HG02870 (cell line): ENCODE results near the gene TFCP2L1.
"Not testable (repeated sequence)": the region's sequence is repeated elsewhere in the genome, so short reads cannot be mapped to it uniquely, and the experiment has no call there.

ENCODE experiments used
- ATAC-seq: cut with Tn5 transposase; IDR thresholded peaks from one replicate; pipeline ENCODE4 v1.9.1; 2021; ENCODE audit warnings: mild to moderate bottlenecking, moderate library complexity; ENCODE audit not compliant: unreplicated experiment

Gene TFCP2L1

DNA sequence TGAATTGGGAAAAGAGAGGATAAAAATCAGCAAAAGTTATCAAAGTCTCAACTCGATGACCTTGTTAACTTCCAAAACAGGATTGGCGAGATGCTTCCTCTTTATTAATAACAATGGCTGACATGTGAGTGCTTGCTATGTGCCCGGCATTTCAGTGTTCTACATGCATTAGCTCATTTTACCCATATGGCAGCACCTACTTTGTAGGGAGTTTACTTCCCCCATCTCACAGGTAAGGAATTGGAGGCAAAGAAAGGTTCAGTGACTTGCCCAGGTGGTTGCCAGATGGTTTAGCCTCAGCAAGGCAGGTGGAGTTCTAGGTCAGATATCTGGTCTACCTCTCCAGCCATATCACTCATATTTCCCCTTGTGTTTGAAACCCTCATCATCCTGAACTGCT is 12.4 kb downstream of the TFCP2L1 start:
- no peak for ATAC-seq

- ATAC-seq, result not testable (repeated sequence)
Measured at GRCh38 chr2:121269436-121269835, 15.6 kb downstream of the TFCP2L1 start.

- ATAC-seq, result no peak
Measured at GRCh38 chr2:121266543-121267106, 18.4 kb downstream of the TFCP2L1 start.

DNA sequence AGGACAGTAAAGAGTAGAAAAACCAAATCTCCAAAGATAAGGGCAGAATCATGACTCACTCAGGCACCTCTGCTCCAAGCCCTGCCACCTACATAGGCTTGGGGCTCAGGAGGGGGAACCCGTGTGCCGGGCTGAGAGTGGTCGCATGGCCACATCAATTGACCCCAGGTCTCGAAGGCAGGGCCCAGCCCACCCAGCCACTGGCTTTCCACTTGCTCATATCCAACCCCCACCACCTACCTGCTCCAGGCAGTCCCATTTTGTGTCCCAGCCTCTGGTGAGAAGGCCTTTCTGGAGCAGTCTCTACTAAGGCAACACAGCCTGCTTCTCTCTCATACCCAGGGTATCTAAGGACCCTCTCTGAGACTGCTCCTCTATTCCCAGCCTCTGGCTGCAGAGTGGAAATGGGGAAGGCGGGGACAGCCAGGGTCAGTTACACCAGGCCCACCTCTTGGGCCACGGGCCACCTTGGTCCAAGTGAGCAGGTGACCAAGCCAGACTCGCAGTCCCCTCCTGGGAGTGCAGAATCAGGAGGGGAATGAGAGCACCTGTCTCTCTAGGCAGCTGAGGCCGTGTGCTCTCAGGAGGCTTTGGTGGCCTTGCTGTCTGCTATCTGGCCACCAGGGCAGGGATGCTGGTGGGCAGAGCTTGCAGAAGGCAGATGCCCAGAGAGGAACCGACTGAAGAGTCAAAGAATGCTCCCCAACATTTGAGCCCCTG is 20.8 kb downstream of the TFCP2L1 start:
- ATAC-seq, result no peak

DNA sequence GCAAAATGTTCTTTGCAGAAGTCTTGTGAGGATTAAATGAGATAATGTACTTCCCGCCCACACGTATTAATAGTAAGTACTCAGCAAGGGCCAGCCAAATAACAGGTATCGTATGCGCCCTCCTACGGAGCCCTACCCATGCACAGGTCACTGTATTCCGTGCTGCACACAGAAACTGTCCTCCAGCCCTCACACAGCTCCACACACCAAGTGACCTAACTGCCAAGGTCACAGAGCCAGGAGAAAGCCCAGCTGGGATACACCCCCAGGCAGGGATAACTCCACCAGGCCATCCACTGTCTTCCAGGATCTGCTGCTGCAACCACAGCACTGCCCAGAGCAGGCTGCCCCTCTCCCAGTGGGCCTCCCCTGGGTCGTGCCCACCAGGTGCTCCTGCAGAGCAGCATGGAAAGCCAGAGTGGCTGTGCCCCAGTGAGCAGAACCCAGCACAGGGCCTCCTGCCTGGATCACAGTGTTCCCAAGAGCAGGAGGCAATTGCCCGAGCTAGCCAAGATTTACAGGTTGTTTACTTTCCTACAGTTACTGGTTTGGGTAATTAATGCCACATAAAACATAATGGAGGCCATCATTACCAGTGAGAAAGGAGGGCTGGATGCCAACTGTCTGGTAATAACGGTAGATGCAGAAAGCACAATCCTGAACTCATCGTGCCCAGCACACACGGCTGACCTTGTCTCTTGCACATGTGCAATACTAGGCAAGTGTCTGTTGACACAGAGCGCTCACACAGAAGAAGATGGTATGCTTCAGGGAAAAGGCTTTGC is 24.4 kb downstream of the TFCP2L1 start:
- ATAC-seq, result no peak

- ATAC-seq, result no peak
Measured at GRCh38 chr2:121258051-121258450, 27.0 kb downstream of the TFCP2L1 start.

GRCh38 chr2:121257480-121257840 is 27.5 kb downstream of the TFCP2L1 start:
- no peak for ATAC-seq

DNA sequence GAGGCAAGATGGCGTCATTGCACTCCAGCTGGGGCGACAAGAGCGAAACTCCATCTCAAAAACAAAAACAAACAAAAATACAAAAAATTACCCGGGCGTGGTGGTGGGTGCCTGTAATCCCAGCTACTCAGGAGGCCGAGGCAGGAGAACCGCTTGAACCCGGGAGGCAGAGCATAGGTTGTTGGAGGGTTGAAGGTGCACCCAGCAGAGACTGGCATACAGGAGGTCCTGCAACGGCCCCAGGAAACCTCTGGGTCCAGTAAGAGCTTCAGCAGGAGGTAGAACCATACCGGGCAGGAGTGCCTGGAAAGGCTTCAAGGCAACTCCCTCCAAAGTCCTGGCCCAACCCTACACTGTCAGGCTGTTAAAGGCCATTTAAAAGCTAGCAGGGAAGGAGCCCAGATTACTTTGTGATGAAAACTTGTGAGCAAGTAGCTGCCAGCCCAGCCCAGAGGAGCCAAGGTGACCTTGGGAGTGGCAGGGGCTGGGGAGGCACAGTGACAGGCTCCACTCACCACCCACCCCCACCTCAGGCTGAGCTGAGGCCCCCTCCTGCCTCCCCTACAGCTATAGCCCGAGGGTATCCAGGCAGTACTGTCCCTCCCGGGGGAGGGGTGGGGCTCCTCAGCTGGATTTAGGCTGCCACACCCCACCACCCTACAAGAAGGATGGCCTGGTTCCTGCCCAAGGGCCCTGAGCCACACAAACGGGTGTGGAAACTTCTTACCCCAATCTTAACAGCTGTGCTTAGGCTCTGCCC is 28.1 kb downstream of the TFCP2L1 start:
- ATAC-seq, result no peak

- no peak for ATAC-seq
Measured at GRCh38 chr2:121255358-121255757, 29.6 kb downstream of the TFCP2L1 start.

- ATAC-seq, result no peak
Measured at GRCh38 chr2:121254748-121255147, 30.3 kb downstream of the TFCP2L1 start.

DNA sequence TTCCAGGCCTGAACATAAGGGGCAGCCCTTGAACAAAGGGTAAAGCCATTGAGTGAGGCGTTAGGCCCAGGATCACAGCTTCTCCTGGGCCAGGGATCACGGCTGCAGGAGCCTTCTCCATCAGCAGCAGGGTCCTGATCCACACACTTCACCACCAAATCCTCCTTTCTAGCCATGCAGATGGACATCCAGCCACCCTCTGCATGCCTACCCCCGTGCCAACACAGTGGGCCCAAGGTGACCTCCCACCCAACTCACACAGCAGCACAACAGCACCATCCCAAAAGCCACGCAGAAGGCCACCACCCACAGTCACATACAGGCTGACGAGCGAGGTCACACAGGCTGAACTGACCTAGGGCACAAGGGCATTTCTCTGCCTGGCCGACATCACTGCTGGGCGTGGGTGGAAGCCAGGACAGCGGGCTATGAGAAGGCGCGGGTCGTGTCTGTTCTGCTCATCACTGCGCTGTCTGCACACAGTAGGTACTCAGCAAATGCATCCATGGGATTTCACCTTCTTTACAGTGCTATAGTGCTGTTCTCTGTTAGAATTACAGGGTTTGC is 31.2 kb downstream of the TFCP2L1 start:
- ATAC-seq, result no peak

DNA sequence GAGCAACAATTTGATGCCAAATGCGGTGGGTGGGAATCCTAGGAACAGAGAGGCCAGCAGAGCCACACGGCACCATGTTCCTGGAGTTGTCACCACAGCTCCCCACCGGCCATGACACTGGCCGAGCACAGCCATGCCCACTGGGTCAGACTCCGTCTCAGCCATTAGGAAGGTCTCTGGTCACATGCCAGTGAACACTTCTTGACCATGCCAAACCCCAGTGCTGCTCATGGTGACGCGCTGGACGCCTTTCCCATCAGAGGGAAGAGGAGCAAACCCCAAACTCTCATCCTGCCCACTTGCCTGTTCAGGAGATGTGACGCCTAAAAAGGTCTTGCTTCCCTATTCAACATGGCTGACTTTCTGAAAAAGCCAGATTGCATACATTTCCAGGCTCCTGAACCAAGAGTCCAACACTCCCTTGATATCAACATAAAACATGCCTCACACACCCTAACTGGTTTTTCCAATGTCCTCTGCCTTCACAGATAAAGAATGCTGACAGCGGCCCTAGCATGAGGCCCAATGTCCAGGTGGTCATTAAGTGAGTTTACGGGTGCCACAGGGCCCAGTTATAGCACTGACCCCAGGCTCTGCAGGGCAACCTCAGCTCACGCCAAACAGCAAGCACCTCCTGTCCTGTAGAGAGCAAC is 31.9 kb downstream of the TFCP2L1 start:
- no peak for ATAC-seq

DNA sequence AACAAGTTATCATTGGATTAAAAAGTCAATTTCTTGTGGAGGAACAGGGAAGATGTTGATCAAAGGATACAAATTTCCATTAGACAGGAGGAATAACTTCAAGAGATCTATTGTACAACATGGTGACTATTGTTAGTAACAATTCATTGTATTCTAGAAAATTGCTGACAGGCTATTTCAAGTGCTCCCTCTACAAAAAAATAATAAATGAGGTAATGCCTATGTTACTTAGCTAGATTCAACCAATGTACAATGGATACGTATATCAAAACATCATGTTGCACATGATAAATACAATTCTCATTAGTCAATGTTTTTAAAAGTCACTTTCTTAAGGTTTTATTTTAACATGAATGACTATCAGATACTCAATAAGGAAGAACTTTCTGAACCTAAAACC is 33.5 kb downstream of the TFCP2L1 start:
- no peak for ATAC-seq

- no peak for ATAC-seq
Measured at GRCh38 chr2:121248766-121249343, 36.1 kb downstream of the TFCP2L1 start.

DNA sequence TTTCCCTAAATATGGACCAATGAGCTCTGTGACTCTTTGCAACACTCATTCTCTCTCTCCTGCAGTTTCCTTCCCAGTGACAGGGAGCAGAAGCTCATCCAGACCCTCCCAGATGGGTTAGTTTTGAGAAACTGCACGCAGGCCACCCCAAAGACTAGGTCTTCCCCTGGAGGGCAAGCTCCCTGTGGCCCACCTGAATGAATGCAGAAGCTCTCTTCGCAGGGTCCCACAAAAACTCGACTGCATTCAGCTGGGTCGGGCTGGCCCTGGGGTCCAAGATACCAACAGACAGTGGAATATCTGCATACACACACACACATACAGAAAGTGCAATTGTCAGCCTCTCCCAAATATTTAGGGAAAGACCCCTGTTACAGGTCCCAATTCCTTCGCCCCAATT is 37.0 kb downstream of the TFCP2L1 start:
- ATAC-seq, result no peak

DNA sequence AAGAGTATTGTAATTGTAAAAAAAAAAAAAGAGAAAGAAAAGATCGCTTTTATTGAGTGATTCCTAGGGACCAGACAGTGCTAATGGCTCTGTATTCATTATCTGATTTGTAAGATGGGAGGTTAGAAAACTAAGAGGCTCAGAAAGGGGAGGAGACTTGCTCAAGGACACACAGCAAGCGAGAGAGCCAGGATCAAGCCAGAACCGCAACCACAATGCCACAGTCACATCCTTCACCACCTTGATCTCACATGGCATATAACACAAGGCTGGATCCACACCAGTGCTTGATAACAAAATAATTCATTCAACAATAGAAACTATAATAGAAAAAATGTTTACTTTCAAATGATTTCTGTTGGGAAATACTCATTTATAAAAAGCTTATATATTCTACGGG is 37.5 kb downstream of the TFCP2L1 start:
- ATAC-seq, result no peak

GRCh38 chr2:121246704-121247255 is 38.2 kb downstream of the TFCP2L1 start:
- no peak for ATAC-seq

- no peak for ATAC-seq
Measured at GRCh38 chr2:121245913-121246312, 39.1 kb downstream of the TFCP2L1 start.

- ATAC-seq, result no peak
Measured at GRCh38 chr2:121245120-121245820, 39.7 kb downstream of the TFCP2L1 start.
